GM12801 (cell line): Measurements from ENCODE around the gene ERGIC3.

ENCODE experiments used
- CTCF ChIP-seq: IDR thresholded peaks from one replicate; pipeline ENCODE4 v1.5.1; 2011; ENCODE audit warnings: control low read depth; ENCODE audit not compliant: insufficient read length; ENCODE audit errors: extremely low read depth

The ERGIC3 gene

GRCh38 chr20:35503281-35503680, 38.6 kb upstream of the ERGIC3 start:
- no peak for TF ChIP-seq CTCF

GRCh38 chr20:35503841-35504561, 37.9 kb upstream of the ERGIC3 start:
- TF ChIP-seq CTCF = no peak

GRCh38 chr20:35504751-35505150, 37.1 kb upstream of the ERGIC3 start:
- TF ChIP-seq CTCF = no peak

GRCh38 chr20:35506179-35506578, 35.7 kb upstream of the ERGIC3 start:
- TF ChIP-seq CTCF = no peak

GRCh38 chr20:35506872-35507638, 34.8 kb upstream of the ERGIC3 start:
- no peak for TF ChIP-seq CTCF

- no peak for TF ChIP-seq CTCF
Measured at GRCh38 chr20:35508493-35509218, 33.2 kb upstream of the ERGIC3 start.
